ENCODE results near the gene CEP89.
"Not testable (repeated sequence)": the region's sequence is repeated elsewhere in the genome, so short reads cannot be mapped to it uniquely, and the experiment has no call there.

The CEP89 gene

GRCh38 chr19:32971715-32972540, at the start of gene CEP89, which contains the start of gene FAAP24:
Gene CEP89 (minus strand): TSS chr19:32971958. CDS start chr19:32971874, 84 bp downstream.
Gene FAAP24 (plus strand): TSS chr19:32972242. CDS start chr19:32973197, 955 bp downstream.
- peak; percentile 96 for DNase-seq (ENCODE audit: low read depth)

- not testable (repeated sequence) for DNase-seq (ENCODE audit: low read depth)
Observed at GRCh38 chr19:33010891-33011290, 39.1 kb upstream of the CEP89 start.

DNA sequence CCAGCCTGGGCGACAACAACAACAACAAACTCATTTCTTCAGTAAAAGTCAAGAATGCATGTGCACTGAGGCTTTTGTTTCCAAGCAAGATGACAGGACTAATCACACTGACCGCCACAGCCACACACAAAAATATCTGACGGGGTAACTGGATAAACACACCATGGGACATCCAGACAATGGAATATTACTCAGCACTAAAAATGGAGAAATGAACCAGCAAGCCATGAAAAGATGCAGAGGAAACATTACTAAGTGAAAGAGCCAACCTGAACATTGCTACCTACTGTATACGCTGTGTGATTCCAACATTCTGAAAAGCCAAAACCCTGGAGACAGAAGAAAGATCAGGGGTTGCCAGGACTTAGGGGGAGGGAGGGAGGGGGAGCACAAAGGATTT, 37.0 kb upstream of the CEP89 start:
- DNase-seq (ENCODE audit: low read depth): no peak

DNA sequence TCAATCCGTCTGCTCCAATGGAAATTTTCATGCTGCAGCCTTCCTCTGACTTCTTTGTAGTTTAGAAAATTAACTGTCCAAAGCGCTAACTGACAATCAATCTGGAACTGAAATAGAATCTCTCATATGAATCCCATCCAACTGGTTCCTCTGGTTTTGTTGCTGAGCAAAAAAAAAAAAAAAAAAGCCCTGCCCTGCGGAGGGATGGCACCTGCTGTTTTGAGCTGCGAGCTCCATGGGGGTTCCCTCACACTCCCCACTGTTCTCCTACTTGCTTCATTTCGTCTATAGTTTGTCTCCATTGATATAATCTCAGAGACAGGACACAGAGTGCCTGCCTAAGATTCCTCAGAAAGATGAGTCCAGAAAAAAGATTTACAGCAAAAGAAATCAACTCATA, 33.7 kb upstream of the CEP89 start:
- no peak for DNase-seq (ENCODE audit: low read depth)

DNA sequence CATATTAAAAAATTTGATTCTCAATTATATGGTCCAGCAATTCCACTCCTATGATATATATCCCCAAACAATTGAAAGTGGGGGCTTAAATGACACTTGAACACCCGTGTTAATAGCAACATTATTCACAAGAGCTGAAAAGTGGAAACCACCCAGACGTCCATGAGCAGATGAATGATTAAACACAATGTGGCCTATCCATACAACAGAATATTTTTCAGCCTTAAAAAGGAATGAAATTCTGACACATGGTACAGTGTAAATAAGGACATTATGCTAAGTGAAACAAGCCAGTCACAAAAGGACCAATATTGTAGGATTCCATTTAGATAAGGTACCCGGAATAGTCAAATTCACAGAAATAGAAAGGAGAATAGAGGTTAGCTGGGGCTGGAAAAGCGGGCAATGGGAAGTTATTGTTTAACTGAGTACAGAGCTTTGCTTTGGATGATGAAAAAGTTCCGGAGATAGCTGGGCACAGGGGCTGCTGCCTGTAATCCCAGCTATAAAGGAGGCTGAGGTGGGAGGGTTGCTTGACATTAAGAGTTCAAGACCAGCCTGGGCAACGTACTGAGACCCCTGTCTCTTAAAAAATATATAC, 31.8 kb upstream of the CEP89 start:
- not testable (repeated sequence) for DNase-seq (ENCODE audit: low read depth)

GRCh38 chr19:33002126-33002865, 30.5 kb upstream of the CEP89 start:
- not testable (repeated sequence) for DNase-seq (ENCODE audit: low read depth)

- no peak for DNase-seq (ENCODE audit: low read depth)
Observed at GRCh38 chr19:33000910-33001309, 29.2 kb upstream of the CEP89 start.

- DNase-seq (ENCODE audit: low read depth): no peak
Observed at GRCh38 chr19:33000510-33000909, 28.8 kb upstream of the CEP89 start.

GRCh38 chr19:32998722-32999121, 27.0 kb upstream of the CEP89 start:
- DNase-seq (ENCODE audit: low read depth): no peak

- no peak for DNase-seq (ENCODE audit: low read depth)
Observed at GRCh38 chr19:32997716-32998355, 26.1 kb upstream of the CEP89 start.

DNA sequence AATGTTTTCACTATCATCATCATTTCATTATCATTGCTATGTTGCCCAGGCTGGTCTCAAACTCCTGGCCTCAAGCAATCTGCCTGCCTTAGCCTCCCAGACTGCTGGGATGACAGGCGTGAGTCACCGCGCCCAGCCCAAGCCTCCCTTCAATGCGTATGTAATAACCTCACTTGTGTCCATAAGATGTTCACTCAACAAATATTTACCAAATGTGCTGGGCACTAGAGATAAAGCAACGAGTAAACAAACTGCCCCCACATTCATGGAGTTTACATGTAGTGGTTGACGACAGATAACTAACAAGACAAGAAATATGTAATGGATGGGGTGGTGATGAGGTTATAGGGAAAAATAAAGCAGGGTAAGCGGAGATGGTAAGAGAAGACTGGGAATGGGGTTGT, 25.3 kb upstream of the CEP89 start:
- DNase-seq (ENCODE audit: low read depth): not testable (repeated sequence)

DNA sequence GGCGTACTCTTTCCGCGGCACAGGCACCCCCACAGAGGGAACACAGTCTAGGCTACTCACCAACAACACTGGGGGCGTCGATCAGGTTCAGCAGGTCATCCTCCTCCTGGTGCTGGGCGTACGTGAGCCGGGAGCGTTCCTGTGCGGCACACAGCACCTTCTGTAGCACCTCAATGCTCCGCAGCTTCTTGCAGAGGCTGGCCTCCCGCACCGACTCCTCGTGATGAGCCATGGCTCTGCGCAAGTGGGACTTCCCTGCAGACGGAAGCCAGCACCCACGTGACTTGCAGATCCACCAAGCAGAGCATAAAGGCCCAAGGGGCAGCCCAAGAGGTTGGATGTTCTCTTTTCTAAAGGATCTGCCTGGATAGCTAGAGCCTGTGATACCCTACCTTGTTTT, 24.2 kb upstream of the CEP89 start:
- DNase-seq (ENCODE audit: low read depth): not testable (repeated sequence)

DNA sequence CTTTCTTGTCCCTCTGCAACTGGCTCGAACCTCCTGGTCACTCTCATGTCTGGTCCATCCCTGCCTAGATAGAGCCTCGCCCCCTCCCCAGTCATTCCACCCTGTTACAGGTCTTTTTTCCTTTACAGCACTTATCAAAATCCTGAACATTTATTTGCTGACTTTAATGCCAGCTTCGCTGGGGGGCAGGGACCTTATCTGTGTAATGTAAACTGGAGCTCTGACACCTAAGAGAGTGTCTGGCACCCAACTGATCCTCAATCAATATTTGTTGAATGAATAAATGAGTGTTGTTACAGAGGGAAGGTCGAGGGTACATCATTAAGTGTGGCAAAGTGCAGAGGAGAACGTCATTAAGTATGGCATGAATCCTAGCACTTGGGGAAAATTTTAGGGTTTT, 17.0 kb upstream of the CEP89 start:
- no peak for DNase-seq (ENCODE audit: low read depth)

DNA sequence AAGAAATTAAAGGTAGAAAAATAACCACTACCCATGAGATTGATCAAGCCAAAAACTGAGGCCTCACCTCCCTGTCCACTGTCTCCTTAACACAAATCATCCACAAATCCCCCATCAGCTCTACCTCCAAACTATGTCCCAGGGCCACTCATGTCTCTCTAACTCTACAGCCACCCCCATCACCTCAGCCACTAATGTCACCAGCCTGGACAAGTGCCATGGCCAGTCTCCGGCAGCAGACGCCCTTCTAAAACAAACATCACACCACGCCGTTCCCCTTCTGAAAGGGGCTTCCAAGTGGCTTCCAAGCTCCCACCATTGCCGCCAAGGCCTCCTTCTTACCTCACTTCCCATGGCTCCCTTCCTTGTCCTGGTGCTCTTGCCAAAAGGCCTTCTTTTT, 16.5 kb upstream of the CEP89 start:
- DNase-seq (ENCODE audit: low read depth): not testable (repeated sequence)

GRCh38 chr19:32982488-32982887, 10.7 kb upstream of the CEP89 start:
- DNase-seq (ENCODE audit: low read depth): not testable (repeated sequence)

DNA sequence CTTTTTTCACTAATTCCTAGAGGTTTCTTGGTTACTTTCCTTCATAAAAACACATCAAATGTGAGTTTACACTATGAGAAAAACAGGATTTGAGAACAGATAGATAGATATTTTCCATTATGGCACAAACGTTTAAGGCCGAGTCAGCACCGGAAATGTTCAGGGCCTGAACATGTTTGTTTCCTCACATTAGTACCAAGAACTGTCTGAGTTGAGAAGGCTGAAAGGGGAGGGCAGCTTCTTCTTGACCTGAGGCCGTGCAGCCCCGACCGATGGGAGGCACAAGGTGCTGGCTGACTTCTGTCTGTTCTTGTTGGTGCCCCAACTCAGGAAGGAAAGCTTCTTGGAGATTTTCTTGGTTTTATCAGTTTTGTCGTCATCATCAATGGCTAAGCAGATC, 8.0 kb upstream of the CEP89 start:
- DNase-seq (ENCODE audit: low read depth): not testable (repeated sequence)

GRCh38 chr19:32977813-32978212, 6.1 kb upstream of the CEP89 start:
- DNase-seq (ENCODE audit: low read depth): not testable (repeated sequence)

DNA sequence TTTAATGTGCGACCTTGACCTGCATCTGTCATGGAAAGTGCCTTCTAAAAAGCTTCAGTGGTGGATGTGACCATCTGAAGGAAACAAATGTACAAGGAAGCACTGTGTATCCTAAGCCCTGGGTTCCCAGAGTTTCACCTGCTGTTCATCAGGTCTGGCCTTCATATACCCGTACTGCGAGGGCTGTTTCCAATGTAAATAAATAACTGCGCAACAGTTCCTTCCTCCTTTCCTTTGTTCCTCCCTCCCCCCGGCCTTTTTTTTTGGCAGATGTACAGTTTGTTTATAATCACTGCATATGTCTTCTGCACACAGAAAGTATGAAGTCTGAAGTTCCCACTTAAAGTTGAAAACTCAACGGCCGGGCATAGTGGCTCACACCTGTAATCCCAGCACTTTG, 5.5 kb upstream of the CEP89 start:
- no peak for DNase-seq (ENCODE audit: low read depth)

GRCh38 chr19:32976223-32976805, 4.6 kb upstream of the CEP89 start:
- peak; percentile 49 for DNase-seq (ENCODE audit: low read depth)

DNA sequence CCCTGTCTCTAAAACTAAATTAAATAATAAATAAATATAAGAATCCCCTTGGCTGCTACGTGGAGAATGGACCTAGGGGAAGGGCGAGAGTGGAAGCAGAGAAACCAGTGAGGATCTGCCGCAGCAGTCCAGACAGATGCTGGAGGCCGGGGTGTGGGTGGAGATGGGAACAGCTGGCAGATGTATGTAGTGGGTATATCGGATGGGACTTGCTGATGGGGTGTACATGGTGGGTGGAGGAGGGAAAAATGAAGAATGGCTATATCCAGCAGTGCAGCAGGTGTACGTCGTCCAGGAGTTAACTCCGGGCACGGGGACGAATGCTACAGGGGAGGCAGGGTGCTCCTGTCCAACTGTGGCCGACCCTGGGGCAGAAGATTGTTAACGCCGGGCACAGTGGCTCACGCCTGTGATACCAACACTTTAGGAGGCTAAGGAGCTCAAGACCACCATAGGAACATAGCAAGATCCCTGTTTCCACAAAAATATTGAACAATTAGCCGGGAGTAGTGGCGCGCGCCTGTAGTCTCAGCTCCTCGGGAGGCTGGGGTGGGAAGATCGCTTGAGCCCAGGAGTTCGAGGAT, 654 bp downstream of the CEP89 start:
- no peak for DNase-seq (ENCODE audit: low read depth)

GRCh38 chr19:32969549-32969948, 2.2 kb downstream of the CEP89 start:
- no peak for DNase-seq (ENCODE audit: low read depth)

Measured in activated T-cell treated with anti-CD3 and anti-CD28 coated beads for 48 hours (primary cell).